Measurements from ENCODE around the gene PARS2. TPM values are rescaled to one million over a fixed set of nuclear protein-coding genes. Genes with fewer than 3 reads are reported as not detected.
A peak's percentile ranks its signal among the peaks of the same experiment; 100 is the strongest.

PARS2 gene
- total RNA-seq, 6 experiments from 2014 or later, result 3.2 to 5.4 (median 4.0) TPM

- WGBS (ENCODE audit: insufficient coverage, low coverage, low lambda C conversion rate, missing lambda C conversion rate), result 46% methylated on average over 6 of the region's 39 CpGs
- peak in 2 of 3 donors; percentile 51 to 65 for DNase-seq
- ATAC-seq, result peak in 2 of 4 donors; percentile 1 to 19
- Histone ChIP-seq H3K4me3 (peak overlapping the region; percentile 66 to 74 (median 66)), H3K4me1 (peaks cover 0 to 60% (median 15%) of the 10 kb centered on the region in 4 donors), H3K36me3 (no peaks in the 10 kb centered on the region), H3K27me3 (no peaks in the 10 kb centered on the region), H3K27ac (peak overlapping the region in 1 of 3 donors; percentile 59), H3K9me3 (no peaks in the 10 kb centered on the region)
- TF ChIP-seq POLR2A (IDR thresholded peaks at IDR 0.05) (no peak), CTCF (IDR thresholded peaks at IDR 0.05) (no peak)
- intact Hi-C loops (cut with DNase I), result loop anchor here in 1 of 2 donors (10.0 kb wide), 1 partner anchor 305 kb away; no protein-coding TSS in a partner anchor
Measured at GRCh38 chr1:54800041-54800898, 35.9 kb upstream of the PARS2 start.

- H3K27ac ChIP-seq, result peak overlapping the region in 1 of 3 donors; percentile 22
- DNase-seq (peak; percentile 72 to 84 (median 81)), ATAC-seq (peak; percentile 63 to 75 (median 67))
- peaks cover 0 to 59% (median 9%) of the 10 kb centered on the region in 4 donors for H3K4me1 ChIP-seq
- intact Hi-C loops (cut with DNase I), result no loop called here
- TF ChIP-seq CTCF (IDR thresholded peaks at IDR 0.05) (no peak), POLR2A (IDR thresholded peaks at IDR 0.05) (no peak)
- no peaks in the 10 kb centered on the region for H3K27me3 ChIP-seq
- no peaks in the 10 kb centered on the region for H3K9me3 ChIP-seq
- no peaks in the 10 kb centered on the region for H3K36me3 ChIP-seq
- 23% methylated on average over 2 of the region's 6 CpGs for WGBS (ENCODE audit: insufficient coverage, low coverage, low lambda C conversion rate, missing lambda C conversion rate)
- H3K4me3 ChIP-seq, result no peak overlapping the region
Measured at GRCh38 chr1:54798769-54799641, 34.7 kb upstream of the PARS2 start.

DNA sequence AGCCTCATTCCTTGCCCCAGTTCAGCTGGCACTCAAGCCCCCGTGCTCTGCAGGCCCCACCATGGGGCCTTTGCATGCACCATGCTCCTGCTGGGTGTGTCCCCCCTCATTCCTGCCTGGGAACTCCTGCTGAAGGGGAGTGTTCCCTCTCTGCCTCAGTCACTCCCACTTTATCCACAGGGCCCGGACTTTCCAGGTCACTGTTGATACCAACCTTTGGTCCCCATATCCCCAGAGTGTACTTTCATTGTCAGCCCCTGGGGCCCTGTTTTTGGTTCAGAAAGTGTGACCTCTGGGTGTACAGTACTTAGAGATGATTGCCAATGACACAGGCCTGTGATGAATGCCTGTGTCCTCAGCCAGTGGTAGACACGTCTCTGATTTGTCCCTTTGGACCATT, 33.9 kb upstream of the PARS2 start:
- DNase-seq (peak in 1 of 3 donors; percentile 14), ATAC-seq (no peak)
- Histone ChIP-seq H3K36me3 (no peaks in the 10 kb centered on the region), H3K27me3 (no peaks in the 10 kb centered on the region), H3K27ac (no peak overlapping the region), H3K4me1 (peaks cover 0 to 51% (median 5%) of the 10 kb centered on the region in 4 donors), H3K9me3 (no peaks in the 10 kb centered on the region), H3K4me3 (no peak overlapping the region)
- intact Hi-C loops (cut with DNase I), result no loop called here
- 61% methylated on average over 2 of the region's 3 CpGs for WGBS (ENCODE audit: insufficient coverage, low coverage, low lambda C conversion rate, missing lambda C conversion rate)
- TF ChIP-seq CTCF (IDR thresholded peaks at IDR 0.05), result no peak
- no peak for TF ChIP-seq POLR2A (IDR thresholded peaks at IDR 0.05)

DNA sequence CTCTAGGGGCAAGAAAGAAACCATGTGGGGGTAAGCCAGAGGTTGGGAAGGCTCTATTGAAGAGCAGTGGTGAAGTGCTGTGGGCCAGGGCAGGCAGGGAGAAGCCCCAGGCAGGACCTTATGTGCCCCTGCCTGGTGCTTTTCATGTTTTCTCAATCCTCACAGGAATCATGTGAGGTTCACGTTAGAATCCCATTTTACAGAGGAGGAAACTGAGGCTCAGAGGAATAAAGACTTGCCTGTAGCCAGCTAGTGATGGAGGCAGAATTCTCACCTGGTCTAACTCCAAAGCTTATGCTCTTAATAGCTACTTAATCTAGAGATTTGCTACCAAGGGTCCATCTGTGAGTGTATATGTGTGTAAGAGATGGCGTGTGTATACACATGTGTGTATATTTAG, 32.6 kb upstream of the PARS2 start:
- Histone ChIP-seq H3K9me3 (no peaks in the 10 kb centered on the region), H3K27ac (no peak overlapping the region), H3K27me3 (no peaks in the 10 kb centered on the region), H3K36me3 (no peaks in the 10 kb centered on the region), H3K4me1 (peaks cover 0 to 49% (median 3%) of the 10 kb centered on the region in 4 donors), H3K4me3 (no peak overlapping the region)
- intact Hi-C loops (cut with DNase I), result no loop called here
- DNase-seq (peak in 1 of 3 donors; percentile 7), ATAC-seq (no peak)
- TF ChIP-seq POLR2A (IDR thresholded peaks at IDR 0.05) (no peak), CTCF (IDR thresholded peaks at IDR 0.05) (no peak)
- 80% methylated on average over 2 of the region's 2 CpGs for WGBS (ENCODE audit: insufficient coverage, low coverage, low lambda C conversion rate, missing lambda C conversion rate)

Measured in right lobe of liver (tissue), 6 donors.